ENCODE data around the gene TCEA2.

Gene TCEA2

DNA sequence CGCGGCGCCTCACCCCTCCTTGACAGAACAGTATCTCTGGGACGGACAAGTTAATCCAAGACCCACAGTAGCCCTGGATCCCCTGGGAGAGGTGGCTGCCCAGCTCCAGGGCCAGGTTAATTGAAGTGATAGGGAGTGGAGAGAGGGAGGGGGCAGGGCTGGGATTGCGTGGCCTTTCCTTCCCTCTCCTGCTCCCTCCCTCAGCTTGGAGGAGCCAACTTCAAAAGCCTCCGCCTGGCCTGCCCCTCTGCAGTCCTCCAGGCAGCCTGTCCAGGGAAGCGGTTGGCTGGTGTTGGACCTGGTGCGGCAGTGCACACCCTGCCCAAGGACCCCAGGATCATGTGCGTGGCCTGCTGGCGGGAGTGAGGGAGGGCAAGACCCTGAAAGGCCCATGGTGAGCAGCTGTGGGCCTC is 27.1 kb upstream of the TCEA2 start, which contains the start of gene C20orf204:
TSS of gene C20orf204 (plus strand) at position 250 of the 413 bp plus-strand sequence. CDS start at position 392, 142 bp downstream.
- no peak for DNase-seq

DNA sequence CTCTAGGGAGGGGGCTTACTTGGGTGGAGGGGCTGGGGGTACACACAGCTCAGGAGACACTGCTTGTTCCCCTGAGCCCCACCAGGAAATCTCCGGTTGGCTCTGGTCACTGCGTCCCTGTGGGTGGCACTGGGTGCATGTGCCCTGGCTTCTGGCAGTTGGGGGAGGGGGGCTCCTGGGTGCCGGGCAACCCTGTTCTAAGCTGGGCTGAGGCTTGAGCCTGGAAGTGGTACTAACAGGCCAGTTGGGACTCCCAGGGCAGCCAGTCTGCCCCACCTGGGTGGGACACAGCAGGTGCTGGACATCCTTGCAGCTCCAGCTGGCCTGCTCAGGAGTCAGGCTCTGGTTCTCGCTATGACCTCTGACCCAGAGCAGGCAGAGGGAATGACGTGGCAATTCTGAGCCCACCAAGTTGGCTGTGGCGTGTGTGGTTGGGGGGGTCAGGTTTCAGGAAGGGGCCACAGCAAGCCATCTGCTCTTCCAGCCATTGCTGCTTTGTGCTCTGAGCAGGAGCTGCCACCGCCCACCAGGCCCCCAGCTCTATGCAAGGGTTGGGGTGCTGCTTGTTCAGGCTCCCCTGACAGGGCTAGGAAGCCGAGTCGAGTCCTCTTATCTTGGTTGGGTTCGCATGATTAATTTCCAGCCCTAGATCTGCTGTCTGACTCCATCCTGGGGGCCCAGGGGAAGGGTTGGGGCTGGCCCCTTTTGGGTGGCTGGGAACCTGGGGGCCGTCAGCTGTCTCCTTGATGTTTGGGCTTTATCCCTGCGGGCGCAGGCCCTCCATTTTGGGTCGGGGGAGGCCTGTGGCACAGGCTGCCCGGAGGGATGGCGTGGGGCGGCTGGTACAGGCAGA is 26.4 kb upstream of the TCEA2 start:
- DNase-seq, result no peak

DNA sequence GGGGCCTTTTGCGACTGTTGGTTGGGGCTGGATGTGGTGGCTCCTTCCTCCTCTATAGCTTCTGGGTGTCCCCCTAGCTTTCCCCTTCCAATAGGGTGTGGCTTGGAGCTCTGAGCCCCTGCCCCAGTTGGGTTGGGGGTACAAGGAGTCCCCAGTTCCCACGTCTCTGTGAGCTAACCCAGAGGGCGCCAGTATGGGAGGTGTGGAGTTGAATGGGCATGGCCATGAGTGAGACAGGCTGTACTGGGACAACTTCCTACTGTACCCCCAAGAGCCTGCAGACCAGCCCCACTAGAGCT is 25.9 kb upstream of the TCEA2 start:
- DNase-seq, result no peak

DNA sequence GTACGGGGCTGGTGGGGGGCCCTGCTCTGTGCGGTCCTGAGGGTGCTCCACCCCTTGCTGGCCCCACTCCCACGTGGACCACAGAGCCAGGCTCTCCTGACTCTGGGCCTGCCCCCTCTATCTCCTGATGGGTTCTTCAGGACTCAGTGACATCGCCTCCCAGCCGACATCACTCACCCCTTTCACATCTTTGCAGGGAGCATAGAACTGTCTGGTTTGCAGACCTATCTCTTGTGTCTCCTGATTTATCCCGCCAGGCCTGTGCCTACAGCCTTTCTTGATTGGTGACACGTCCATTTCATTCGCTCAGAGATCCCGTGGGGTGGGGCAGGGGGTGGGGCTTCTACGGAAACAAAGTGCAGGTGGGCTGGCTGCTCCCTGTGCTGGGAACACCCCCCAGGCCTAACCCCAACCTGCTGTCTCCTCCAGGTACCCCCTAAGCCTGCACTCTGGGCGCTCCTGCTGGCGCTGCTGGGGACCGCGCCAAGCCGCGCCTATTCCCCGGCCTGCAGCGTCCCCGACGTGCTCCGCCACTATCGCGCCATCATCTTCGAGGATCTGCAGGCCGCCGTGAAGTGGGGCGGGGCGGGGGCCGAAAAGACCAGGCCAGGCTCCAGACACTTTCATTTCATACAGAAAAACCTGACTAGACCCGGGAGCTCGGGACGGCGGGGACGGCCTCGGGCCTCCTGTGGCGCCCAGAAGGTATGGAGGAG is 25.3 kb upstream of the TCEA2 start:
- DNase-seq, result no peak

DNA sequence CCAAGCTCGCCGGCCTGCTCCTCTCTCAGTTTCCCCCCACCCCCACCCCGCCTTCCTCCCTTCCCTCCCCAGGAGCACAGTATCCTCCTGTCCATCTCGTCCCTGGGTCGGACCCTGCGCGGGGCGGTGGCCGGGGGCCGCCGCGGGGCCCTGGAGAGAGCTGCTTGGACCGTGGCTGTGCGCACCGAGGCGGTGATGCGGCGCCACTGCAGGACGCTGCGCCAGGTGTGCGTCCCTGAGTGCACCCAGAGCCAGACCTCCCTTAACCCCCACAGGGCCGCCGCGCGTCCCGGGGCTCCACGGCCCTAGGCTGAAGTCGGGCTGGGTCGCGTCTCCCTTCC is 24.8 kb upstream of the TCEA2 start:
- DNase-seq, result no peak

DNA sequence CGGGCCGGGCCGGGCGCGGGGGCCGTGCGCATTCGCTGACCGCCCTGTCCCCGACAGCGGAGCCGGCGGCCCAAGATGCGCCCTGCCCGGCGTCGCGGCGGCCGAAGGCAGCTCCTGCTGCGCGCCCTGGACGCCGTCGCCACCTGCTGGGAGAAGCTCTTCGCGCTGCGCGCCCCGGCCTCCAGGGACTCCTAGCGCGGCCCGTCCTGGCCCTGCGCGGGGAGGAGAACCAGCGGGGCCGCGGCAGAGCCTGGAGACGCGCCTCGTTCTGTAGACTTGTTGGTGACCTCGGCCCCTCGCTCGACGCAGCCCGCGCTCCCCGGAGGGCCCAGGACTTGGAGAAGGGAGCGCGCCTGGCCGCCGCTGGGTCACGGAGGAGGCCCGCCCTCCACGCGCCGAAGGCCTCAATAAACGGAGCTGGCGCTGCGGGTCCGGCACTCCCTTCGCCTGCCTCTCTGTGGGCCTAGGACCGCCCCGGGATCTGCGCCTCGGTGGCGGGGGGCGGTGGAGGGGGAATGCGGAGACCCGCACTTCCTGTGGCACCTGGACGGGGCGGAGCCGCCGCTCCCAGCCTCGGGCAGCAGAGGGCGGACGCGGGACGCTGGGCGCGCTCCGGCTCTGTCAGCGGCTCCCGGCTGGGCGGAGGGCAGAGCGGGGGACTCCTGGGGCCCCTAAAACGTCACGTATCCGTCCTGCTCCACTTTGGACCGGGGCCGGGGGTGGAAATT is 24.3 kb upstream of the TCEA2 start:
- no peak for DNase-seq

DNA sequence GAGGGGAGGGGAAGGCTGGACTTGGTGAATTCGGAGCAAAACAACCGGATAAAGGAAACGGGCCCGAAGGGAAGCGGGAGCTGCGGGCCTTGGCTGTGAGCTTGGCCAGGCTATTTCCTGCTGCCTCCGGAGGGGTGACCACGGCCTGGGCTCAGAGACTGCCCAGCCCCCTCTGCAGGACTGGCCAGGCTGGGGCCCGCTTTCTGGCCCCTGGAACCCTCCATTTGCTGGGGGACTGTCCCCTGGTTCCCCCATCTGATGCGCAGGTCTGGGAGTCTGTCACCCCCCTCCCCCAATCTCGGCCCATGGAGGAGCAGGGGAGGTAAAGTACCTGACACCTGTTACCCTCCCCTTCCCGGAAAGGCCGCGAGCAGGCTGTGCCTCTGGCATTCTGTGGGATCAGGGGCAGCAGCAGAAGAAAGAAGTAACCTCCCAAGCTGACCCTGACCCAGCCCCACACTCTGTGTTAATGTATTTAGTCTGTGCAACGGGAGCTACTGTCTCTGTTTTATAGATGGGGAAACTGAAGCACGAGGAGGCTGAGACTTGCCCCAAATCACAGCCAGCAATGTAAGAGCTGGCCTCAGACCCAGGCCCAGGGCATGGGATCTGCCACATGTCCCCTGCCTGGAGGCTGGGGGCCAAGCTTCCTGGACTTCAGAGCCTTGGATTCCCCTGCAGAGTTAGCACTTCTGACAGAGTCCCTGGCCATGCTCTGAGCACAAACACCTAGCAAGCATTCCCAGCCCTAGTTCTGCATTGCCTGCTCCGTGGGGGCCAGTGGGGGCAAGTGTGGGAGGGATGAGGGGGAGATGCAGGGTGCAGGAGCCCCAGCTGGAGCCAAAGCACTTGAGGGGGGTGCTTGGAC is 23.5 kb upstream of the TCEA2 start:
- DNase-seq, result no peak

DNA sequence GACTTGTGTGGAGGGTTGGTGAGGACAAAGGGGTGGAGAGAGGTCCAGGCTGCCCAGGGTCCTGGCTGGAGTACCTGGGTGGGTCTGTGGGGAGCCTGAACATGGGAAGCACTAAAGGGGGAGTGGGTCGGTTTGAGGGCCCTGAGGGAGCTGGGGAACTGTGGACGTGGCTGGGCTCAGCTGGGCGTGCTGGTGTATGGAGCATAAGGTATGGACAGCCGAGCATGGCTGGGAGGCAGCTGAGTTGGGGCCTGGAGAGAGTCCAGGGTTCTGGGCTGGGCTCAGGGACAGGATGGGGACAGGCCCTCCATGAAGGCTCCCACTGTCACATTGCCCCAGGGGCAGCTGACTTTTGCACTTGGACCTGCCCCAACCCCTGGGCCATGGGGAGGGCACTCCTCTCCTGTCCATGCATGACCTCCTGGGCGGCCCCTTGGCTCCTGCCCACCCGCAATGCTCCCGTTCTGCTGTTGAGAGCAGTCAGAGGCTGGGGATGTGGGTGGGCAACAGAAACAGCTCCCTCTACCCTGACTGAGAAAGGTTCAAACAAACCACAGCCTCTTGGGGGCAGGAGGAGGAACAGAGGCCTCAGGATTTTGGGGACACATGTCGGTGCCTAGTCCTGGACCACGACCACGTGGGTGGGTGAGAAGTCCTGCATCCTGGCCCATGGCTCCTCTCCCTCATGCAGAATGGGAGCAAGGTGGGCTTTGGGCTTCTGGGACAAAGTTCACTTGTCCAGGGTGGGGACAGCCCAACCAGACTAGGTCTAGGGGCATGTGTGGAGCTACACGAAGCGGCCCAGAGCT is 22.6 kb upstream of the TCEA2 start:
- DNase-seq, result no peak

DNA sequence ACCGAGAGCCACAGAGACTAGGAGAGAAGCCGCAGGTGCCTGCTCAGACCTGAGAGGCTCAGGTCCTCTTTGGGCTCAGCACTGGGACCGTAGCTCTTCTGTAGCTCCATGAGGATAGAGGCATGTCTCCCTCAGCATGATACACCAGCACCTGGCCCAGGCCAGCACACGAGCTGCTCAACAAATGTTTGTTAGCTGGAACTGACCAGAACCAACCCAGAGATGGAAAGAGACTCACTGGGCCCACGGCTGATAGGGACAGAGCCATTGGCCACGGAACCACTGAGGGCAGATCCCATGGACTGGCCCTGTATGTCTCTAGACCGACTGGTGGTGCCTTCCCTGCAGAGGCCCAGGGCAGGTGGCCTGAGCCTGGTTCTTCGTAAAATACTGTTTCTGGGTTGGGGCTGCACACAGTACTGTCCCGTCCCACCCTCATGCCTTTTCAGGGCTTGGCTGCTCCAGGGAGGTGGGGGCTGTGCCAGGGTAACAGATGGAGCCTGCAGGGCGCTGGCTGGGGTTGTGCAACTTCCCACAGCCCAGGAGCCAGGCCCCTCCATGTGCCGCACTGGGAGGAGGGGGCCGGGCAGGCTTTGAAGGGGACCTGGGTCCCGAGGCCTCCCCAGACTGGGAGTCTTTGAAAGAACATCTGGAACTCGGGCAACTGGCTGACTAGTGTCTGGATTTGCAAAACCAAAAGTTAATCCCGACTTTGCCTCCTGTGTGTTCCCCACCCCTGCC is 21.8 kb upstream of the TCEA2 start:
- no peak for DNase-seq

DNA sequence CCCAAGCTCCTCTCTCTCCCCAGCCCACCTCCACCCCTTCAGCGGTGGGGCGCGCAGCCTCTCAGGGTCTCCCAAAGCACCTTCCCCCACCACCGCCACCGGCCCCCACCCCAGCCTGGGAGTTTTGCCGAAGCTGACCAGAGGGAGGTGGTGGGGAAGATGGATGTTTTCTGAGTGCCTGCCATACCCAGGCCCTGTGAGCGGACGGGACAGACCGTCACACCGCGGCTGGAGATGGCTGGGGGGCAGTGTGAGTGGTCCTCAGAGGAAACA is 21.3 kb upstream of the TCEA2 start:
- no peak for DNase-seq

DNA sequence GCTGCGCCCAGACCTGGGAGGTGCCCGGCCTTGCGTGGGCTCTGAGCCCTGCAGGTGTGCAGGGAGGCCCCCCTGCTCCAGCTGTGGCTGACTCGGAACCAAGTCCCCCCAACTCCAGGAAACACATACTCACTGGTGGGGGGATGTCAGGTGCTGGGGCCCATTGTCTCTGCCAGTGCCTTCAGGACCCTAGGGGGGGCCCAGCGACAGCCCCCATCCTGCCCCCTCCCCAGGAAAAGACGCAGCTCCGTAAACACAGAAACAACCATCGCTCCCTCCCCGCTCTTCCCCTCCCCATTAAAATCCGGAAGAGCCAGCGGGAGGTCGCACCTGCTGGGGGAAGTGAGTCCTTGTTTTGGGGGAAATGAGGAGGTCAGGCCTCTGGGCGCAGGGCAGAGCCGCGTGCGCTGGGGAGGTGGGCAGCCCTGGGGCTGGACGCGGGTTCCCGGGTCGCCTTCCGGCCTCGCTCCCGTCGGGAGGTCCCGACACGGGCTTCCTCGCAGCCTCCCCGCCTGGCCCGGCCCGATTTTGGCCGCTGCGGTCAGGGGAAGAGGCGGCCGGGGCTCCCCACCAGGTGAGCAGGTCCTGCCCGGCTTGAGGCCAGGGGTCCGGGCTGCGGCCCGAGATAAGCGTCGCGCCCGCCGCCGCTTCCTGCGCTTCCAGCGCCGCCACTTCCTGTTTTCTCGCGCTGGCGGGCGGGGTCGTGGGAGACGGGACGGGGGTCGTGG is 20.8 kb upstream of the TCEA2 start:
- no peak for DNase-seq

DNA sequence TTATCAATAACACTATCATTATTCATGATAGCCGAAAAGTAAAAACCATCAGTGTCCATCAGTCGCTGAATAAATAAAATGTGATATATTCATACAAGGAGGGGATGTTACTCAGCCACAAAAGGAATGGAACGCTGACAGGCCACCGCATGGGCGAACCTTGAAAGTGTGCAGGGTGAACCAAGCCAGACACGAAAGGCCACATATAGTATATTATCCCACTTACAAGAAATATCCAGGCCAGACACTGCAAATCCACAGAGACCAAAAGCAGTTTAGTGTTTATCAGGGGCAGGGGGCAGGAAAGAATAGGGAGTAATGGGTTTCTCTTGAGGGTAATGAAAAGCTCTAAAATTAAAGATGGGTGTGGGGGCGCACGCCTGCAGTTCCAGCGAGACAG is 19.2 kb upstream of the TCEA2 start:
- DNase-seq, result no peak

DNA sequence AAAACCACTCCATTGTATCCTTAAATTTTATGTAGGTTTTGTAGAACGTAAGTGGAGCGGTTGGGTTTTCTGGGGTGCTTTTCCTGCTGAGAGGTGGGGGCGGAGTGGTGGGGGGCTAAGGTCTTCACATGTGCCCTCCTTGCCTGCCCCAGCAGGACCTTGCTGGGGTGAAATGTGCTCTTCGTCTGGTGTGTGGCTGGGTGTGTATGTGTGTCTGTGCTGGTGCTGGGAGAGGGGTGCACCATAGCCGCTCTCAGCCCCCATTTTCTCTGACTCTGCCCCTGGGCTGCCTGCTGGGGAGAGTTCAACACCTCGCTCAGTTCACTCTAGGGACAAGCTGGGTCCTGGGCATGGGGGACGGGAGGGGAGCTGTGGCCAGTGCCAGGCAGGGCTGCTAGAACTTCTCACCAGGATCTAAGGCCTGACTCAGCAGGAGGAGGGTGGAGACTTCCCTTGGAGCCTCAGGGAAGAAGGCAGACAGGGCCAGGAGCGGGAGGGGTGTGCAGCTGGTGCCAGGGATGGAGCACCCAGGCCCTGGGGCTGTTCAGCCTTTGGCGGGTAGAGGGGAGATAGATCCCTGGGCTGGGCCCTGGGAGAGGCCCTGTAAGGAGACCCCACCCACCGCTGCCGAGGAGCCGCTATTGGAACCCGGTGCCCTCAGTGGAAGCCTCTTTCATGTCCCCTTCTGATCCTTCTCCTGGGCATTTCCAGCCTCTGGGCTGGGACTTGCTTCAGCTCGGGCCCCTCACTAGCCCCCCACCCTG is 18.3 kb upstream of the TCEA2 start:
- no peak for DNase-seq

DNA sequence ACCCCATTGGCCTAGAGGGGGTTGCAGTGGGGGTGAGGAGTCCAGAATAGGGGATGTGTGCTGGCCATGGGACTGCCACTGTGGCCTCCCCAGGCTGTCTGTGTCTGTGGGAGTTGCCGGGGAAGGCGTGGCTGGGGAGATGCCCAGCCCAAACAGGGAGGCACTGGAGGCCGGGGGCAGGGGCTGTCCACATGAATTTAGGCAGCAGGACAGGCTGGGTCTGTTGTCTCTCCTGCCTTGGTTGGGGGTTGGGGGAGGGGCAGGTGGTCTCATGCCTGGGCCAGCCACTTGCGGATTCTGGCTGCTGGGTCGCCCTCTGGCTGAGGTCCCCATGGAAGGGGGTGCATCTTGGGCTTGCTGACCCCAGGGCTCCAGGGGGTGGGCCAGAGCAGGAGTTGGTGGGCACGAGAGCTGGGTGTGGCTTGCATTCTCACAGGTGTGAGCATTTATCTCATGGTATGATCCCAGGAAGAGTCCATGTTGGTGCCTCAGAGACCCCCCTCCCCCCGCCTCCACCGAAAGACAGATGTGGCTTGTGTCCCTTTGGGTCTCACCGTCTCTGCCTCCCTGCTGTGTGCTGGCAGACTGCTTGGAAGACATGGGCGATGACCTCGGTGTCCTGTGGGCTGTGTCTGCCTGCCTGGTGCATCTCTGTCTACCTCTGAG is 17.5 kb upstream of the TCEA2 start:
- no peak for DNase-seq

DNA sequence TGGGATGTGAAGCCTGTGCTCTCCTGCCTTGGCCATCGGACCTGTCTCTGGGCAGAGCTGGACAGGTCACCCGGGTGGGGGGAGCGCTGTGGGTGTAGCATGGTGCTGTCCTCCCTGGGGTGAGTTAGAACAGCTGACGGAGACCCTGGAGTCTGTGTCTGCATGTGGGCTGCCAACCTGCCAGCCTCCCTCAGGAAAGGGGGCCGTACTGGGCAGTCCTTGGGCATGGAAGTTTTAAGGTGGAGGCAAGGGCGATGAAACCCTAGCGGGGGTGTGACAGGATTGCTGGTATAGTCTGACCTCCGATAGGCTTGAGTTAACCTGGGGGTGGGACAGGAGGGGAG is 16.0 kb upstream of the TCEA2 start:
- no peak for DNase-seq

DNA sequence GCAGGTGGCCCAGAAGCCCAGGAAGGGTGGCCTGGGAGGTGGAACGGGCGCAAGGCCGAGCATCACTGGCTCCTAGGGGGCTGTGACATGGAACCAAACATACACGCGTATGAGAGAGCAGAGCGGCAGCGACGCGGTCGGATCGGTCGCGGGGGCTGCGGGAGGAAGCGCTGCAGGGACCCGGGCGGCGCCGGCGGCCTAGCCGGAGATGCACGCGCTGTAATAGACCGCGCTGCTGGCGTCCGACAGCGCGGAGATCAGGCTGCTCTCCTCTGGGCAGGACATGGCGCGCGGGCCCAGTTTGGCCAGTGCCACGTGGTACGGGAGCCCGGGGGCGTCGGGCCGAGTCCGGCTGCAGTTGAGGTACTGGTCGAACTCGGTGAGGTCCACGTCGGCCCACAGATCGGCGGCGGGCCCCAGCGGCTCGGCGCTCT is 15.0 kb upstream of the TCEA2 start:
- no peak for DNase-seq

DNA sequence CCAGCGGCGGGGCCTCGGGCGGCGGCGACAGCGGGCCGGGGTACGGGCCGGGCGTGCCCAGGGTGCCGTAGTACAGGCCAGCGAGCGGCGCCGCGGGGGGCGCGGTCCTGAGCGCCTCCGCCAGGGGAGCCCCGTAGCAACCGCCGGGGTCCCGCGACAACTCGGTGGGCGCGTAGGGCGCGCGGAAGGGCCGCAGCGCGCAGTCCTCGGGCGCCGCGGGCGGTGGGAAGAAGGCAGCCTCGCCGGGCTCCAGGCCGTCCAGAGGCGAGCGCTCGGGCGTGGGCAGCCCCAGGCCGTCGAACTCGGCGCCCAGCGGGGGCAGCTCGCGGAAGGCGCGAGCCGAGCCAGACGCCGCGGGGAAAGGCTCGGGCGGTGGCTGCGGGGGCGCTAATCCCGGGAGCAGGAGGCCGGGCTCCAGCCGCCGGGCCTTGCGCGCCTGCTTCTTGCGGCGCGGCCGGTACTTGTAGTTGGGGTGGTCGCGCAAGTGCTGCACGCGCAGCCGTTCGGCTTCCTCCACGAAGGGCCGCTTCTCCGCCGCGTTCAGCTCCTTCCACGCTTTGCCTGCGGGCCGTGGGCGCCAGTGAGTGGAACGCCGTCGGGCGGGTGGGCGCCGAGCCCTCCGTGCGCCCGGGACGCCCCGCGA is 14.5 kb upstream of the TCEA2 start:
- DNase-seq, result no peak

DNA sequence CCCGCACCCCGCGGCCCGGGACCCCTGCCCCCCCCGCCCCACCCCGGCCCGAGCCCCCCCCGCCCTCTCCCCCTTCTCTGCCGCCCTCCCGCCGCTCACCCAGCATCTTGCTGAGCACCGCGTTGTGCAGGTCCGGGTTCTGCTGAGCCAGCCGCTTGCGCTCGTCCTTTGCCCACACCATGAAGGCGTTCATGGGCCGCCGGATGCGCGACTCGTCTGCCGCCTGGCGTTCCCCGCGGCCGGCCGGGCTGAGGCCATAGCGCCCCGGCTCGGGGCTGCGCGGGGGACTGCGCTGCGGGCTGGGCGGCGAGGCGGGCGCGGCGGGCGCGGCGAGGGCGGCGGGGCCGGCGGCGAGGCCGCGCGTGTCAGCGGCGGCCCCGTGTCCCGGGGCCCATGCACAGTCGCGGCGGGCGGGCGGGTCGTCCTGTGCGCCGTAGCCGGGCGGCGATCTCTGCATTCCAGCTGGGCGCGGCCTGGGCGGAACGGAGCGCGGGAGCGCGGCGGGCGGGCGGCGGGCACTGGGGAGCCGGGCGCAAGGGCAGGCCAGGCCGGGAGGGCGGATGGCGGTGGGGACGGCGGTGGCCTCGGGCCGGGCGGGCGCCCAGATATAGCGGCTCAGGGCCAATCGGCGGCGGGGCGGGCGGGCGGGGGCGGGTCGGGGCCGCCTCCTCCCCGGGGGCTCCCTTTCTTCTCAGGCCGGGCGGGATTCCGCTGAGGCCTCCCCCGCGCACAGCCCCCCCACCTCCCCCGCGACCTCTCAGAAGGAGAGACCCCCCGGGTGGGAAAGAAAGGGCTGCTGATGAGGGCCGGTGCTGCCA is 13.7 kb upstream of the TCEA2 start, which contains the start of gene SOX18:
TSS of gene SOX18 (minus strand) at position 580 of the 818 bp plus-strand sequence. CDS start at position 457, 123 bp downstream.
- no peak for DNase-seq
